ENCODE measurements around the gene BACH1. TPM values are rescaled to one million over a fixed set of nuclear protein-coding genes. Genes with fewer than 3 reads are reported as not detected.
"Not testable (repeated sequence)": the region's sequence is repeated elsewhere in the genome, so short reads cannot be mapped to it uniquely, and the experiment has no call there.

BACH1 gene
- total RNA-seq, 4 donors from 2014 or later, result 35.0 to 101 (median 49.8) TPM

DNA sequence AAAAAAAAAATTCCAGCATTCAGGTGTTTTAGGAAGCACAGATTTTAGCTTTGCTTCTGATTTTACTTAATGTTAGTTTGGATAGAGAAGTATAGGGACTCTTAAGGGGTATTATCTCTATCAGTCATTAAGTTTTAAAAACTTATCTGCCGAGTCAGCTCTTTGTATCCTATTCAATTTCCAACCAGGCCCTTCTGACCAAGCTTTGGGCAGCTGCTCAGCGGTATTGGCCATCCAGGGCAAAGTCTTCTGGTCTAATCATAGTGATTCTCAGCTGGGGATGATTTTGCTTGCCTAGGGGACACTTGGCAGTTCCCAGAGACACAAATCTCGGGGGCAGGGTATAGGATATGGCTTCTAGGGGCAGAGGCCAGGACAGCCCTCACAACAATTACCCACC lies 47.6 kb downstream of the BACH1 start:
- ATAC-seq (ENCODE audit: low FRiP score), result no peak
- TF ChIP-seq CTCF (IDR thresholded peaks at IDR 0.05), result no peak
- no peak for DNase-seq (ENCODE audit: low spot score)

DNA sequence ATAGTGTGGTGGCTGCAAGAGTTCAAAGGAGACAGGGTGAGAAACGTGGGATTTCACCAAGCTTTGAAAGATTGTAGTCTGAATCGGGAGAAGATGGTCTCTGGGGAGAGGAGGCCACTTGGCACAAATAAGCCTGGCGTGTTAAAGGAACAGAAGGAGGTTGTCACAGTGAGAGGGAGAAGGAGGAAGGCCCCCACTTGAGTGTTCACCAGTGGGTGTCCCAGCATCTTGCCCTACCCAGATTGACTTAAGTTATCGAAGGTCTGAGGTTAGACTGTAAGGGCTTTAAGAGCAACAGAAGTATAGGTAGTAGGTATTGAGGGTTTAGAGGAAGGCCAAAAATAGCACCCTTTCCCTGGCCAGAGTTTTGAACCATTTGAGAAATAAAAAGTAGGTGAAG lies 48.0 kb downstream of the BACH1 start:
- DNase-seq (ENCODE audit: low spot score) (no peak), ATAC-seq (ENCODE audit: low FRiP score) (no peak)
- no peak for TF ChIP-seq CTCF (IDR thresholded peaks at IDR 0.05)

DNA sequence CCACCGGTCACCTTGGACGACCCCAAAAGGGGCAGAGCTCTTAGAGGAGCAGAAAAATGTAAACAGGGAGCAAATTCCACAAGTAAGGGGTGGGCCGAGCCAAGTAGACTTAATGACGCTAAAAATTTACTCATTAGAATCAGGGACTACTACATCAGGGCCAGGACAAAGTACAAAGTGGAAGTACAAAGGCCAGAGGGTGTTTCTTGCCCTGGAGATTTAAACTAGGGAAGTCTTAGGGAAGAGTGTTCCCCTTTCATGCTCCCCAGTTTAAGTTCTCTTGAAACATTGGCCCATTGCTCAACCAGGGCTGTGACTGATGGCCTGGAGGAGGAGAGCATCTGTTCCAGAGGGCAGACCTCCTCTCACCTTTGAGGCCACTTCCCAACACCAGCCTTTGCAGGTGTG lies 48.6 kb downstream of the BACH1 start:
- DNase-seq (ENCODE audit: low spot score) (no peak), ATAC-seq (ENCODE audit: low FRiP score) (no peak)
- TF ChIP-seq CTCF (IDR thresholded peaks at IDR 0.05), result no peak

GRCh38 chr21:29349702-29350101 lies 51.0 kb downstream of the BACH1 start:
- ATAC-seq (ENCODE audit: low FRiP score), result no peak

DNA sequence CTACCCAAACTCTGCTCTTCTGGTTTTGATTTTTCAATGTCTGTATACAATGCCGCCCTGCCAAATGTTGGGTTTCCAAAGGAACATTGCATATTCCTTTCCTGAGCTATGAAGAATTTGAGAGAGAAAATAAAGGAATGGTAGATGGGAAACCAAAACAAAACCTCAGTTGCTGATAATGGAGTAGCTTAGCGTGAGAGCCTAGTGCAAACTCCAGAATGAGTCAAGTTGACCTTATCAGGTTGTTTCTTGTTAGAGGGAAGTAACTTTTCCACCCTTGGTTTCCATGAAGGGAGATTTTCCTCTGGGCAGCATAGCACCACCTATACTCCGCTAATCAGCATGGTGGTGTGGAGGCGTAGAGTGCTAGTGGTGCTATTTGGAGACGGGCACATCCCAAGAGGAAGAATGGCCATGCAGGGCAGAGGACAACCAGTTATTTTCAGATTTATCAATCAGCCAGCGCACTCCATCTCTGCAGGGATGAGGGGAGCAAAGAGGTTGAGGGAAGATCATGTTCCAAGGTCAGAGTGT lies 51.6 kb downstream of the BACH1 start:
- ATAC-seq (ENCODE audit: low FRiP score) (no peak), DNase-seq (ENCODE audit: low spot score) (no peak)
- TF ChIP-seq CTCF (IDR thresholded peaks at IDR 0.05), result no peak

More at GRCh38 chr21:29349702-29350101, 51.0 kb downstream of the BACH1 start:
- no peak for TF ChIP-seq CTCF (IDR thresholded peaks at IDR 0.05)
- no peak for DNase-seq (ENCODE audit: low spot score)

- peak; percentile 72 for ATAC-seq (ENCODE audit: low FRiP score)
- DNase-seq (ENCODE audit: low spot score), result no peak
- no peak for TF ChIP-seq CTCF (IDR thresholded peaks at IDR 0.05)
These were observed 53.0 kb downstream of the BACH1 start for GRCh38 chr21:29351691-29352090.

DNA sequence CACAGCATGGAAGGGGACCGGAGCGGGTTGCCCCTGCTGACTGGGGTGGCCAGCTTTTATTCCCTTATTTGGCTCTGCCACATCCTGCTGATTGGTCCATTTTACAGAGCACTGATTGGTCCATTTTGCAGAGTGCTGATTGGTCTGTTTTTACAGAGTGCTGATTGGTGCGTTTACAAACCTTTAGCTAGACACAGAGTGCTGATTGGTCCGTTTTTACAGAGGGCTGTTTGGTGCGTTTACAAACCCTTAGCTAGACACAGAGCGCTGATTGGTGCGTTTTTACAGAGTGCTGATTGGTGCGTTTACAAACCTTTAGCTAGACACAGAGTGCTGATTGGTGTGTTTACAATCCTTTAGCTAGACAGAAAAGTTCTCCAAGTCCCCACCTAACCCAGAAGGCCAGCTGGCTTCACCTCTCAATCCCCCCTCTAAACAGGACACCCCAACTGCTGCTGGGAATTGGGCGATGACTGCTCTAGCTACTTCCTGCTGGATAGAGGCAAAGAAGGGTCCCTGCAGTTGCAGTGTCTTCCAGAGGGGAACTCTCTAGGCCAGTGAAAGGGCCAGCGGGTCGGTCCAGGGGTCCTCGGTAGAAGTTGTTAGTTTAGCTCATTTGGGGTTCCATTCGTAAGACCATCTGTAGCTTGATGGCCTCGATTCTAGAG lies 56.5 kb downstream of the BACH1 start:
- ATAC-seq (ENCODE audit: low FRiP score); DNase-seq (ENCODE audit: low spot score): not testable (repeated sequence)

- ATAC-seq (ENCODE audit: low FRiP score); DNase-seq (ENCODE audit: low spot score): not testable (repeated sequence)
These were observed 57.6 kb downstream of the BACH1 start for GRCh38 chr21:29356291-29356690.

GRCh38 chr21:29356810-29357209 lies 58.1 kb downstream of the BACH1 start:
- not testable (repeated sequence) for DNase-seq (ENCODE audit: low spot score)

More at GRCh38 chr21:29356810-29357209, 58.1 kb downstream of the BACH1 start:
- ATAC-seq (ENCODE audit: low FRiP score), result not testable (repeated sequence)

Data from omental fat pad (tissue), 4 donors.